Ascending aorta (tissue), 2 donors: Measurements from ENCODE around the gene PTPRC. TPM values are rescaled to one million over a fixed set of nuclear protein-coding genes. Genes with fewer than 3 reads are reported as not detected.

Experiments used
- DNase-seq, 2 donors: peaks; one replicate each; pipeline ENCODE4 v3.0.0-alpha.2; 2019; ENCODE audit warnings: low spot score in 2 of 2
- H3K27ac ChIP-seq, 2 donors: fragments of 200-600 bp; sonication (generic); one replicate each; pipeline ENCODE4 v1.5.1; 2016 to 2017; ENCODE audit warnings: mild to moderate bottlenecking in 1 of 2
- H3K27me3 ChIP-seq: fragments of 200-600 bp; sonication (generic); one replicate; pipeline ENCODE4 v1.5.1; 2017
- H3K36me3 ChIP-seq, 2 donors: fragments of 200-600 bp; sonication (generic); one replicate each; pipeline ENCODE4 v1.5.1; 2016
- H3K4me1 ChIP-seq, 2 donors: fragments of 200-600 bp; sonication (generic); one replicate each; pipeline ENCODE4 v1.5.1; 2016 to 2017; ENCODE audit warnings: mild to moderate bottlenecking in 1 of 2
- H3K4me3 ChIP-seq, 2 donors: fragments of 200-600 bp; sonication (generic); one replicate each; pipeline ENCODE4 v1.5.1; 2016 to 2017; ENCODE audit warnings: mild to moderate bottlenecking in 1 of 2
- H3K9me3 ChIP-seq, 2 donors: fragments of 200-600 bp; sonication (generic); one replicate each; pipeline ENCODE4 v1.5.1; 2016
- CTCF ChIP-seq, 3 experiments: fragments of 200-600 bp in 2 of 3; fragments of 450-650 bp in 1 of 3; sonication (generic) in 2 of 3; IDR thresholded peaks; one replicate each; pipeline ENCODE4 v1.5.1; 2016 to 2019; ENCODE audit warnings: antibody characterized with exemption in 3 of 3, mild to moderate bottlenecking in 1 of 3, moderate library complexity in 1 of 3
- intact Hi-C: fragments of 100-400 bp; cut with DNase I; formaldehyde crosslinking; loops from one replicate; pipeline ENCODE4 v1.15.1; 2023
- total RNA-seq: library from RNA; depleted of rRNA; stranded (reverse); fragments of >200 nt; gene quantifications from one replicate; pipeline ENCODE4 v1.1.0, GENCODE V29; 2016

PTPRC gene
- total RNA-seq, 1 donor from 2014 or later: 21.3 TPM

GRCh38 chr1:198691063-198691462 is 52.2 kb downstream of the PTPRC start:
- Histone ChIP-seq H3K27ac (no peak overlapping the region), H3K27me3 (no peaks in the 10 kb centered on the region), H3K36me3 (no peaks in the 10 kb centered on the region), H3K4me3 (no peak overlapping the region), H3K4me1 (no peaks in the 10 kb centered on the region), H3K9me3 (no peaks in the 10 kb centered on the region)
- intact Hi-C loops: no loop called here
- TF ChIP-seq CTCF (IDR thresholded peaks at IDR 0.05): no peak
- DNase-seq: no peak

GRCh38 chr1:198693321-198693720 is 54.5 kb downstream of the PTPRC start:
- Histone ChIP-seq H3K4me3 (no peak overlapping the region), H3K27me3 (no peaks in the 10 kb centered on the region), H3K36me3 (no peaks in the 10 kb centered on the region), H3K27ac (no peak overlapping the region), H3K9me3 (no peaks in the 10 kb centered on the region), H3K4me1 (no peaks in the 10 kb centered on the region)
- TF ChIP-seq CTCF (IDR thresholded peaks at IDR 0.05): no peak
- intact Hi-C loops: no loop called here
- no peak for DNase-seq

GRCh38 chr1:198694542-198694941 is 55.7 kb downstream of the PTPRC start:
- no peak for TF ChIP-seq CTCF (IDR thresholded peaks at IDR 0.05)
- intact Hi-C loops: no loop called here
- Histone ChIP-seq H3K27ac (no peak overlapping the region), H3K36me3 (no peaks in the 10 kb centered on the region), H3K27me3 (no peaks in the 10 kb centered on the region), H3K4me3 (no peak overlapping the region), H3K9me3 (no peaks in the 10 kb centered on the region), H3K4me1 (no peaks in the 10 kb centered on the region)
- no peak for DNase-seq

- Histone ChIP-seq H3K36me3 (no peaks in the 10 kb centered on the region), H3K27me3 (no peaks in the 10 kb centered on the region), H3K4me3 (no peak overlapping the region), H3K9me3 (no peaks in the 10 kb centered on the region), H3K4me1 (no peaks in the 10 kb centered on the region), H3K27ac (no peak overlapping the region)
- TF ChIP-seq CTCF (IDR thresholded peaks at IDR 0.05): no peak
- intact Hi-C loops: no loop called here
- no peak for DNase-seq
These were observed 57.4 kb downstream of the PTPRC start for GRCh38 chr1:198696211-198696610.

- H3K27me3 ChIP-seq: no peaks in the 10 kb centered on the region
- no peak overlapping the region for H3K27ac ChIP-seq
- H3K36me3 ChIP-seq: no peaks in the 10 kb centered on the region
- no peak for DNase-seq
- no peak overlapping the region for H3K4me3 ChIP-seq
- intact Hi-C loops: no loop called here
- no peaks in the 10 kb centered on the region for H3K4me1 ChIP-seq
- no peaks in the 10 kb centered on the region for H3K9me3 ChIP-seq
- peak in 1 of 3 experiments; percentile 31 for TF ChIP-seq CTCF (IDR thresholded peaks at IDR 0.05)
These were observed 60.6 kb downstream of the PTPRC start for GRCh38 chr1:198699167-198700015.
